Frontal cortex (tissue), 4 donors: ENCODE results near the gene ASCL2. TPM values are rescaled to one million over a fixed set of nuclear protein-coding genes. Genes with fewer than 3 reads are reported as not detected.

Experiments used
- DNase-seq, 2 donors: peaks; one replicate each; pipeline ENCODE4 v3.0.0; 2012; ENCODE audit warnings: low spot score in 2 of 2
- FAIRE-seq: peaks from 2 replicates; lab custom pipeline; 2012; peaks lifted over from hg19 to GRCh38; lab: Jason Lieb, UNC
- total RNA-seq: library from RNA; depleted of rRNA; stranded (reverse); fragments of >200 nt; gene quantifications from one replicate; pipeline ENCODE4 v1.2.3, GENCODE V29; 2014
- donor health status: control.
- donor health status: control.
- donor health status: control.

ASCL2 gene
- total RNA-seq, 1 donor from 2014 or later: 0.82 TPM

GRCh38 chr11:2263724-2264360 is 6.5 kb downstream of the ASCL2 start:
- DNase-seq (no peak), FAIRE-seq (no peak)

- no peak for DNase-seq
- FAIRE-seq: no peak
Measured at GRCh38 chr11:2263071-2263565, 7.3 kb downstream of the ASCL2 start.

GRCh38 chr11:2262301-2263070 is 7.9 kb downstream of the ASCL2 start:
- FAIRE-seq (no peak), DNase-seq (no peak)

- FAIRE-seq (no peak), DNase-seq (no peak)
Measured at GRCh38 chr11:2261436-2262230, 8.8 kb downstream of the ASCL2 start.

GRCh38 chr11:2260491-2261364 is 9.7 kb downstream of the ASCL2 start:
- DNase-seq: no peak
- no peak for FAIRE-seq

GRCh38 chr11:2259897-2260451 is 10.4 kb downstream of the ASCL2 start:
- FAIRE-seq: no peak
- no peak for DNase-seq

GRCh38 chr11:2259466-2259830 is 10.9 kb downstream of the ASCL2 start:
- FAIRE-seq: no peak

GRCh38 chr11:2258501-2259465 is 11.6 kb downstream of the ASCL2 start:
- FAIRE-seq (no peak), DNase-seq (no peak)

More at GRCh38 chr11:2259466-2259830, 10.9 kb downstream of the ASCL2 start:
- DNase-seq: no peak

- FAIRE-seq (no peak), DNase-seq (no peak)
Measured at GRCh38 chr11:2256951-2257700, 13.3 kb downstream of the ASCL2 start.

GRCh38 chr11:2256293-2256913 is 14.0 kb downstream of the ASCL2 start:
- DNase-seq: no peak
- no peak for FAIRE-seq

- FAIRE-seq: no peak
- DNase-seq: no peak
Measured at GRCh38 chr11:2252018-2252417, 18.4 kb downstream of the ASCL2 start.

- DNase-seq (no peak), FAIRE-seq (no peak)
Measured at GRCh38 chr11:2251138-2251537, 19.2 kb downstream of the ASCL2 start.

- FAIRE-seq (no peak), DNase-seq (no peak)
Measured at GRCh38 chr11:2250485-2250884, 19.9 kb downstream of the ASCL2 start.

GRCh38 chr11:2250041-2250440 is 20.3 kb downstream of the ASCL2 start:
- DNase-seq: no peak
- no peak for FAIRE-seq

- no peak for DNase-seq
Measured at GRCh38 chr11:2249189-2249916, 21.0 kb downstream of the ASCL2 start.

GRCh38 chr11:2248762-2249161 is 21.6 kb downstream of the ASCL2 start:
- DNase-seq (no peak), FAIRE-seq (no peak)

More at GRCh38 chr11:2249189-2249916, 21.0 kb downstream of the ASCL2 start:
- no peak for FAIRE-seq
